ENCODE measurements around the gene KCNIP4.
"Not testable (repeated sequence)": the region's sequence is repeated elsewhere in the genome, so short reads cannot be mapped to it uniquely, and the experiment has no call there.

KCNIP4 gene

GRCh38 chr4:20787940-20788665, 1160.5 kb downstream of the KCNIP4 start:
- no peak for DNase-seq (ENCODE audit: low read depth in 1 of 2, low spot score in 1 of 2)

GRCh38 chr4:20783134-20783533, 1165.4 kb downstream of the KCNIP4 start:
- DNase-seq (ENCODE audit: low read depth in 1 of 2, low spot score in 1 of 2), result not testable (repeated sequence)

DNA sequence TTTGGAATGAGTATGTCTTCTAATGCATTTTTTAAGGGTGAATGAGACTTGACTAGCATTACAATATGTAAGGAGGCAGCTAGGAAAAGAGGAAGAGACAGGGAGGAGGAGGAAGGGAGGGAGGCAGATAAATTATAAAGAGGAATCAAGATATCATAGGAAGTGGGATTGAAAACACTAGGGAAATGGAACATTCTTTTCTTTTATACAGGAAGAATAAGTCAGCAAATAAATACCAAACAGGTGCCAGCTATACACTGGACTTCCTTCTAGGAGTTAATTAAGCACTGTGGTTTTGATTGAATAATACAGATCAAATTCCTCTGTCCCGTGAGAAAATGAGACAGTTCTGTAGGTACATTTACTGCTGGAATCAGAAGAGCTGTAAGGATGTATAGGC, 1169.7 kb downstream of the KCNIP4 start:
- DNase-seq (ENCODE audit: low read depth in 1 of 2, low spot score in 1 of 2), result no peak

DNA sequence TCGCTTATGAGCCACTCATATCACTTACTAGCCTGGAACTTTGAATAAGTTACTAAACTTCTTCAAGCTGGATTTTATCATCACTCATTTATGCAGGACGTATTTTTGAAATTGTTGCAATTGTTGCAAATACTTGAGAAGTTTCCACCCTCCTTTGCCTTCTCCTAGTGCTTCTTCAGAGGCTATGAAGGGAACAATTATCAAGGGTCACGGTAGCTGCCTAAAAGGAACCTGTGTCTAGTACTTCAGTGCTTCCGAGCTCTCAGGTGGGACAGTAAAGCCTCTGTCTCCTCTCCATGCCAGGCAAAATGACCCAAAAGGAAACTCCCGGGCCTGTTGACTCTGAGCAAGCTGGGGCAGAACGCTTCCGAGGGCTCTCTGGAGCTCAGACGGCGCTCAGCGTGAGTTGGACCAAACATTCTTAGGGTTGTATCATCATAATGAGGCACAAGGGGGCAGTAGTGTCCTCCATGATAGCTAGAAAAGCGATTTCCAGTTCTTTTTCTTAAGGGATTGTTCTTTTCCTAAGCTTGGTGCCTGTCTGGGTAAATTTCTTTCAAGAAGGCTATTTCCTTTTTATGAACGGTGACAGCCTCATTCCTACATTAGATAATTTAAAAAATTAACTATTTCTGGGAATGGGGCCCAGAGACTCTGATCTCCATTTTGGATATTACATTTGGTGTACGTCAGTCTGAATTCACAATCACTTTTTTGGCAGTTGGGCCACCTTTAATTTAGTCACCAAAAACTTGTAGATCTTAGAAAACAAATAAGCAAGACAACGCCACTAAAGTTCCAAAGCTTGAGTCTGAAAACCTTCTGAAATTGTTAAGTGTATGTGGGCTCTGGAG, 1175.2 kb downstream of the KCNIP4 start:
- DNase-seq (ENCODE audit: low read depth in 1 of 2, low spot score in 1 of 2), result no peak

DNA sequence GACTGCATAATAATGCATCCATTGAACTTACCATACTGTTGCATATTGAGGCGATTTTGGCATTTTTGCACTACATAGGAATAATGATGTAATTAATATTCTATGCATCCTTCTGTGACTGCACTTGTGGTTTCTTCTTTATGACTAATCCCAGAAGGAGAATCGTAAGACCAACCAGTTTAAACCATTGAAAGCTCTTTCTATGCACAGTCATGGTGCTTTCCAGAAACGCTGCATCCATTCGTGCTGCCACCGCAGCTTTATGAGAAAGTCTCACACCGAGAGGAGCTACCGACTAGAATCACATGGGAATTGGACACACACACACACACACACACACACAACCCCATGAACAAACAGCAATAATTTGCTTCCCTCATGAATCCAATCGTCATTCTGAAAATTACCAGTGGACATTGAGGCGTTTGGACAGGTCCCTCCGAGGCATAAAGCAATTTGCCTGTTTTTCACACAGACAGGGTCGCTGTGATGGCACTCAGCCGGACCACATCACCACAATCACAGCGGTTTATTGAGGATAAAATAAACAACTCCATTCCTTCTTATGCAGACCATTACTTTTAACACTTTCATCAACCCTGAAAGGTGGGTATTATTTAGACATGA, 1184.1 kb downstream of the KCNIP4 start:
- no peak for DNase-seq (ENCODE audit: low read depth in 1 of 2, low spot score in 1 of 2)

GRCh38 chr4:20761826-20762225, 1186.7 kb downstream of the KCNIP4 start:
- no peak for DNase-seq (ENCODE audit: low read depth in 1 of 2, low spot score in 1 of 2)

GRCh38 chr4:20761382-20761781, 1187.2 kb downstream of the KCNIP4 start:
- no peak for DNase-seq (ENCODE audit: low read depth in 1 of 2, low spot score in 1 of 2)

- DNase-seq (ENCODE audit: low read depth in 1 of 2, low spot score in 1 of 2), result no peak
Observed at GRCh38 chr4:20760053-20760452, 1188.5 kb downstream of the KCNIP4 start.

DNA sequence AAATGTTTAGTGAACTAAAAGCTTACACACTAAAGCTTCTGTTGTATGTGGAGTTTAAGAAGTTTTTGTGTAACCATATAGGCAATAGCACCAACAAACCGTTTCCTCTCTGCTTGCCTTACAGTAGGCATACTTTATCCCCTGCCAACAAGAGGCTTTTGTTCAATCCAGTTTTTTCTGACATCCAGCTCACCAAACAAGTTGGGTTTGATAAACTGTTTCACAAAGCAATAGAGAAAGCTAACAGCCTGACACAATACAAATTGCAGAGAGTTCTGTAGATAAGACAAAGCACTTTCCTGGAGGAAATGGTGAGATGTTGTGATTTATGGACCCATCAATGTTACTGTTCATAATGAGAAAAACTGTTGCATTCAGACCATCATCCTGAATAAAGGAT, 1194.5 kb downstream of the KCNIP4 start:
- no peak for DNase-seq (ENCODE audit: low read depth in 1 of 2, low spot score in 1 of 2)

DNA sequence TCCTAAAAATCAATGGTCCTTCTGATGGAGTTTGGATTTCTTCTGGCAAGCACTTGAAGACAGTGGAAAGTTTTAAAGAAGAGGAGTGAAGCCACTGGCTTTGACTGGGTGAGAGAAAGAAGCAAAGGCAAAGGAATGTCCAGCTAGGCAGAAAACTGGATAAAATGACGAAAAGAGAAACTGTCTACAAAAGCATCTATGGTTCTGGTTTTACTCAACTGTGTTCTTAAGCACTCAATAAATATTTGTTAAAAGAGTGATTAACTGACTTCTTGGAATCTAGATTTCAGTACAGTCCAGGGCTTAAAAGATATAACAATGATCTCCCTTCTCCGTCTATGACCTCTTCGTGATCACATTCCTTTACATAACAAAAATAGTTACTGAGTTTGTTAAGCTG, 1195.9 kb downstream of the KCNIP4 start:
- DNase-seq (ENCODE audit: low read depth in 1 of 2, low spot score in 1 of 2), result no peak

- DNase-seq (ENCODE audit: low read depth in 1 of 2, low spot score in 1 of 2), result not testable (repeated sequence)
Observed at GRCh38 chr4:20746000-20746399, 1202.6 kb downstream of the KCNIP4 start.

GRCh38 chr4:20735931-20736330, 1212.6 kb downstream of the KCNIP4 start:
- no peak for DNase-seq (ENCODE audit: low read depth in 1 of 2, low spot score in 1 of 2)

- no peak for DNase-seq (ENCODE audit: low read depth in 1 of 2, low spot score in 1 of 2)
Observed at GRCh38 chr4:20724915-20725314, 1223.7 kb downstream of the KCNIP4 start.

GRCh38 chr4:20723463-20723862, 1225.1 kb downstream of the KCNIP4 start:
- DNase-seq (ENCODE audit: low read depth in 1 of 2, low spot score in 1 of 2), result no peak

DNA sequence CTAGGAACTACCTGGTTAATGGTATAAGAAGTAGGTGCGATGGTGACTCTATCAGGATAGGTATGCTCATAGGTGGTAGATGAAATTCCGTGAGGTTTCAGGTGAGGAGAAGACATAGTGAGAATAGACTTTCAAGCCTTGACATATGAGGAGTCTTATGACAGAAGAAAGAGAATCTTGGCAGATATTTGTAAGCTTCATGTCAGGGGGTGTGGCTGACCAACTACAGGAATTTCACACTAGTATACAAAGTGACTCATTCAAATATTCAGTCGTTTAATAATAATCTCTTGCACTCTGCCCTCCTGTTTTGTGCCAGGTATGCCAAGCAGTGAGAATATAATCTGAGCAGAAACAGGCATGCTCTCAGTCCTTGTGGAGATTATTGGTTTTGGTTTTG, 1225.6 kb downstream of the KCNIP4 start:
- DNase-seq (ENCODE audit: low read depth in 1 of 2, low spot score in 1 of 2), result no peak

DNA sequence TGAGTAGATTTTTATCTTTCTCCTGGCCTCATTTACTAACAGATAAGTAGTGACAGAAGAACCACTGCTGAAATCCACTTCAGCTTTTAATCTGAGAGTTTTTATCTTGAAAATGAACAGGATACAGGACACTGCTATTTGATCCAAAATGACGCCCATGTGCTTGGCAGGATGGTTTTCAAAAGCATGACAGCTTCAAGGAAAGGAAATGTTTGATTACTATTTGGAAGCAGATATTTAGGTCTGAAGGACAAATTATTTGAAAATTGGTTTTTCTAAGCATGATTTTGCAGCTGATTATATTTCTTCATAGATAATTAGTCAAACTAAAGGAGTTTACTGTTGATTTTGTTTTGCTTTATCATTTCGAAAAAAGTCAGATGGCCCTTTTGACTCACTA, 1237.2 kb downstream of the KCNIP4 start:
- DNase-seq (ENCODE audit: low read depth in 1 of 2, low spot score in 1 of 2), result no peak

DNA sequence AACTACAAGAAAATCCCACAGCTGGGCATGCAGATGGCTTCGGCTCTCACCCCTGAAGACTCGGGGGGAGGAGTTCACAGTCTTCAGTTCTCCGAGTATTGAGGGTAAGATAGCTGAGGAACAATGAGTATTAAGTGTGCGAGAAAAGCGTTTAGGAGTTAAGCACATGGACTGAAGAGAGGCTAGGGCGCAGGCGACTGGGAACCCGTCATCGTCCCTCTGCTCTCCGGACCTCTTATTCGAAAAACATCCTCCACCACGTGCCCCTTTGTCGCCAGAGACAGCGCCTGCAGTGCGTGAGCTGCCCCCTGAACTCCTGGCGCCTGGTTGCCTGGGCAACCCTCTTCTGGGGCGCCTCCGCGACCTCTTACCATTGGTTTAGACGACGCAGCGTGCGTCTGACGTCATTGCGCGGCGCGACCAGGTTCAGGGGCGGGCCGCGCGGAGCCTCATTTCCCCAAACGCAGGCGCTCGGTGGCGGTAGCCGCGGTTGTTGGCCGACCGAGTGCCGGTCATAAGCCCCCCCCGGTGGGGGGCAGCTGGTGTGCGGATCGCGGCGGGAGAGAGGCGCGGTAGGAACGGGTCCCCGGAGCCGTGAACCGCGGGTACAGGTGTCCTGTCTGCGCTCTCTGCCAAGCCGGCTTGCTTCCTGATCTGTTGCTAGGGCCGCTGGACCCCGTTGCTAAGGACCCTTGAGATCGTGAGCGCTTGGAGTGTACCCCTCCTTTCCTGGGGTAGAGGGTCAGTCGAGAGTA, 1248.4 kb downstream of the KCNIP4 start, which contains the start of gene PACRGL:
Gene PACRGL, plus strand, starts transcription at position 452 of the 755 bp plus-strand sequence. CDS start 4,024 bp downstream, outside the sequence.
- DNase-seq (ENCODE audit: low read depth in 1 of 2, low spot score in 1 of 2), result peak; percentile 75 to 88

DNA sequence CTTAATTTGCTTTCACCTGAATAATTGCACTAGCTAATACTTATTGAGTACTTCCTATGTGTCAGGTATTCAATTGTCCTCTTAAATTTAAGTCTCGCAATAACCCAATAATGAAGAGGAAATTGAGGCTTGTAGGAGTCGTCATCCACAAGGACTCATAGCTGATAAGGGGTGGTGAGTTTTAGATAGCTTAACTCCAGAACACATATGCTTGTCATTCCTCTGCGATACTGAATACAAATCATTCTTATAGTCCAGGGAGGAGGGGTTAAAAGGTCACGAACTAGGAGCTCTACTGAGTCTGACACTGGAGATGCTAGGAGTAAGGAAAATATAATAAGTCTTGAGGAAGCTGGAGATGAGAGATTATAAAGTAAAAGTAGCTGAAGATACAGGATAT, 1249.8 kb downstream of the KCNIP4 start:
- DNase-seq (ENCODE audit: low read depth in 1 of 2, low spot score in 1 of 2), result no peak

DNA sequence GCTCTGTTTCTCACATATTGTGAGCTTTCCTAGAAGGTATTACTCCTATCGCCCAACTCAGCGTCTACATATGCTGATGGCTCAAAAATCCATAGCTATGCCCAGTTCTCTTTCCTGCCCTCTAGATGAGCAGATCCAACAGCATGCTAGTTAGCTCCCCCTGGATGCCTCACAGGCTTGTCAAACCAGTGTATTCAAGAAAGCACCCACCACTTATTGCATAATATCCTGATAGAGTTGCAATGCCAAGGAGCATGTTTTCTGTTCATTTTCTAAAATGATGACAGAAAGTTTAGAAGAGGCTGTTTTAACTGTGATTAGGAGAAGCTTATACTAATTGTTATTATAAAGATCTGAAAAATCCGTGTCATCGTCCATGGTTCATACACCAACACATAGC, 1250.2 kb downstream of the KCNIP4 start:
- DNase-seq (ENCODE audit: low read depth in 1 of 2, low spot score in 1 of 2), result no peak

DNA sequence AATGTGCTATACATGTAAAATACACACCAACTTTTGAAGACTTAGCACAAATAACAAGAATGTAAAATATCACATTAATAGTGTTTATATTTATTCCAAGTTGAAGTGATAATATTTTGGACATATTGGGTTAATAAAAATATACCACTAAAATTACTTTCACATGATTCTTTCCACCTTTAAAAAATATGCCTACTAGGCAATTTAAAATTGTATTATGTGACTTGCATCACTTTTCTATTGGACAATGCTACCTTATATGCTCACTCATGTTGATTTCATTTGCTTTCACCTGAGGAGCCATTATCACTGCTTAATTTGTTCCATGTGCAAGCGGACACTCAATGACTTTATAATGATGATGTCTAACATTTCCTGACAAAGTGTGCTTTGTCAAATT, 1251.8 kb downstream of the KCNIP4 start:
- no peak for DNase-seq (ENCODE audit: low read depth in 1 of 2, low spot score in 1 of 2)

DNA sequence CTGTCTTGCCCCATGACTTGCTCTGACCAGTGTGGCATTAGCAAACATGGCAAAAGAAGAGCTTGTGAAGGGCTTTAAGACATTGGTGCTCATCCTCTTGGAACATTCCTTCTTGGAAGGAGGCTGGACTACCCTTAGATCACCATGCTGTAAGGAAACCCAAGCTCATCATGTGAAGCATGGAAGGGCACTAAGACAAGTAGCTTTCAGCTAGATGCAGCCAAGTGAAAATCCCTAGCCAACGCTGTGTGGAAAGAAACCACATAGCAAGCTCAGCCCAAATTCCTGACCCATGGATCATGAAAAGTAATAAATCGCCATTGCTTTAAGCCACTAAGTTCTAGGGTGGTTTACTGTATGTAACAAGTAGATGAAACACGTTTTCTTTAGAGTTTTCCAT, 1260.7 kb downstream of the KCNIP4 start:
- no peak for DNase-seq (ENCODE audit: low read depth in 1 of 2, low spot score in 1 of 2)
